ENCODE data around the gene BTBD1. TPM values are rescaled to one million over a fixed set of nuclear protein-coding genes. Genes with fewer than 3 reads are reported as not detected.

Gene BTBD1
- total RNA-seq, 1 experiment from 2014 or later: 83.9 TPM

DNA sequence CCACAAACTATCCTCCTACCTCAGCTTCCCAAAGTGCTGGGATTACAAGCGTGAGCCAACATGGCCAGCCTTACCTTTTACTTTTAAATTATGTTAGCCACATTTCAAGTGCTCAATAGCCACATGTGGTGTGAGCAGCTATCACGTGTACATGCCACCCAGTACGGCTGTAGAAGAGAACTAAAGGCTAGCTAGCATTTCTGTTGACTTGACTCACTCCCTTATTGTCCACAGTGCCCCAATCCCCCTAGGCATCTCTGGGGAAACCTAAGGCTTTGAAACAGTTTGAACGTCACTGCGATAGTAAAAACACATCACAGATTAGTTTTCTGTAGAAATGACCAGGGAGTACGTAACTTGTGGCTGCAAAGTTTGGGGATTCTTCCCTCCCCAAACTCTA, 67.6 kb downstream of the BTBD1 start:
- Histone ChIP-seq H4K20me1 (ENCODE audit: low read length) (no peaks in the 10 kb centered on the region), H3K9ac (ENCODE audit: low read length) (no peak overlapping the region), H3F3A (ENCODE audit: low read length, unreplicated experiment) (no peaks in the 10 kb centered on the region), H3K4me1 (ENCODE audit: insufficient read depth, low read length) (no peaks in the 10 kb centered on the region), H3K9me3 (ENCODE audit: low read length) (no peaks in the 10 kb centered on the region), H3K79me2 (ENCODE audit: low read length) (no peaks in the 10 kb centered on the region), H3K4me3 (ENCODE audit: low read length) (no peak overlapping the region), H3K27me3 (ENCODE audit: low read length) (no peaks in the 10 kb centered on the region), H3K36me3 (ENCODE audit: low read depth, low read length) (no peaks in the 10 kb centered on the region), H3K4me2 (ENCODE audit: low read length) (no peak overlapping the region), H3K9me2 (replicated peaks; ENCODE audit: low read length) (no peaks in the 10 kb centered on the region), H3K27ac (ENCODE audit: low read length) (no peak overlapping the region), H2AFZ (ENCODE audit: low read length) (no peak overlapping the region)
- DNase-seq (no peak), ATAC-seq (no peak)
- intact Hi-C loops (cut with micrococcal nuclease): no loop called here
- TF ChIP-seq, protein P1, sequence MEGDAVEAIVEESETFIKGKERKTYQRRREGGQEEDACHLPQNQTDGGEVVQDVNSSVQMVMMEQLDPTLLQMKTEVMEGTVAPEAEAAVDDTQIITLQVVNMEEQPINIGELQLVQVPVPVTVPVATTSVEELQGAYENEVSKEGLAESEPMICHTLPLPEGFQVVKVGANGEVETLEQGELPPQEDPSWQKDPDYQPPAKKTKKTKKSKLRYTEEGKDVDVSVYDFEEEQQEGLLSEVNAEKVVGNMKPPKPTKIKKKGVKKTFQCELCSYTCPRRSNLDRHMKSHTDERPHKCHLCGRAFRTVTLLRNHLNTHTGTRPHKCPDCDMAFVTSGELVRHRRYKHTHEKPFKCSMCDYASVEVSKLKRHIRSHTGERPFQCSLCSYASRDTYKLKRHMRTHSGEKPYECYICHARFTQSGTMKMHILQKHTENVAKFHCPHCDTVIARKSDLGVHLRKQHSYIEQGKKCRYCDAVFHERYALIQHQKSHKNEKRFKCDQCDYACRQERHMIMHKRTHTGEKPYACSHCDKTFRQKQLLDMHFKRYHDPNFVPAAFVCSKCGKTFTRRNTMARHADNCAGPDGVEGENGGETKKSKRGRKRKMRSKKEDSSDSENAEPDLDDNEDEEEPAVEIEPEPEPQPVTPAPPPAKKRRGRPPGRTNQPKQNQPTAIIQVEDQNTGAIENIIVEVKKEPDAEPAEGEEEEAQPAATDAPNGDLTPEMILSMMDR (conservative IDR thresholded peaks at IDR 0.05; ENCODE audit: low read depth, low read length): no peak
- no peak for TF ChIP-seq EZH2phosphoT487 (IDR thresholded peaks at IDR 0.05; ENCODE audit: borderline replicate concordance, low read length)
- no peak for TF ChIP-seq EZH2 (IDR thresholded peaks at IDR 0.05; ENCODE audit: low read length, unreplicated experiment)
- CTCF ChIA-PET: no interaction called here
- BruUV-seq (replicated peaks): no TSS peak
- POLR2A ChIA-PET (ENCODE audit: unreplicated experiment): no interaction called here

DNA sequence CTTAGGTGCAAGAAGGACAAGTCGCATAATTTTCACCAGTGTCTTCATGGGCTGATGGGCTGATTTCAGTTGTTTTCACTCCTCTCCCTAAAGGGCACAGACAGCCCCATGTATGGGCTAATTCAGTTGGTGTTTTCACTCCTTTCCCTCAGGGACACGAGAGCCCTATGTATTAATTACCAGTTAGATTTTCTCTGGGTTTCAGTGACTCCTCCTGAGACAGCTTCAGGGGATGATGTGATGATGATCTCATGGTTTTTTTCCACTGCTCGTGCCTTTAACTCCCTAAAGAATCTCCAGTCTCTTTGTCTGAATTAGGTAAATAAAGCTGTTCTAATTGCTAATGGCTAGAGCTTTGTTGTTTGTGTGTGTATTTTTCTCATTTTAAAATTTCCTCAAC, 71.1 kb downstream of the BTBD1 start:
- Histone ChIP-seq H3K4me2 (ENCODE audit: low read length) (no peak overlapping the region), H3K9me2 (replicated peaks; ENCODE audit: low read length) (no peaks in the 10 kb centered on the region), H3K4me1 (ENCODE audit: insufficient read depth, low read length) (no peaks in the 10 kb centered on the region), H3K9me3 (ENCODE audit: low read length) (no peaks in the 10 kb centered on the region), H3K4me3 (ENCODE audit: low read length) (no peak overlapping the region), H3K79me2 (ENCODE audit: low read length) (no peaks in the 10 kb centered on the region), H3K27me3 (ENCODE audit: low read length) (no peaks in the 10 kb centered on the region), H3F3A (ENCODE audit: low read length, unreplicated experiment) (no peaks in the 10 kb centered on the region), H4K20me1 (ENCODE audit: low read length) (no peaks in the 10 kb centered on the region), H3K36me3 (ENCODE audit: low read depth, low read length) (no peaks in the 10 kb centered on the region; the same call in 1 of the 2 replicates), H3K27ac (ENCODE audit: low read length) (no peak overlapping the region), H2AFZ (ENCODE audit: low read length) (no peak overlapping the region), H3K9ac (ENCODE audit: low read length) (no peak overlapping the region)
- no peak for ATAC-seq
- DNase-seq: no peak
- ChIA-PET CTCF (no interaction called here), POLR2A (ENCODE audit: unreplicated experiment) (interaction anchor here (0.6 kb wide), 1 partner anchor 80 kb away, joined by 5 read pairs; no protein-coding TSS in a partner anchor)
- intact Hi-C loops (cut with micrococcal nuclease): no loop called here
- TF ChIP-seq EZH2 (IDR thresholded peaks at IDR 0.05; ENCODE audit: low read length, unreplicated experiment): no peak
- TF ChIP-seq, protein P1 (conservative IDR thresholded peaks at IDR 0.05; ENCODE audit: low read depth, low read length): no peak
- TF ChIP-seq EZH2phosphoT487 (IDR thresholded peaks at IDR 0.05; ENCODE audit: borderline replicate concordance, low read length): no peak
- no TSS peak for BruUV-seq (replicated peaks)

DNA sequence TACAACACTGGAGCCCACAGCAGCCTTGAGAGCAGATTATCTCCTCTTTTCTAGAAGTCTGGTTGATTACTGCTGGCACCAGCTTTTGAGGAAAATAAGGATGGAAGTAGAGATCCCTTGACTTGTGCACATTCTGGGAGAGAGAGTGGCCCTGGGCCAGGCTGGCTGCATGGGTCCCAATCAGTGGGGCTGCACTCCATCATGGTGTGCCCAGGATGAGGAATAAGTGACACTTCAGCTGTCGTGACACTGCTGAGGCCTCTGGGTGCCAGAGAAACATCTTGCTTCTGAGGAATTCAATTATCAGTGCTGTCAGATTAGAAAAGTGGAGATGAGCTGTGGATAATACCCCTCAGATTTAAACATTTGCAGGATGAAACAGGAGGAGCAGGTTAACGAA, 72.0 kb downstream of the BTBD1 start:
- Histone ChIP-seq H3K4me2 (ENCODE audit: low read length) (no peak overlapping the region), H3F3A (ENCODE audit: low read length, unreplicated experiment) (no peaks in the 10 kb centered on the region), H3K4me3 (ENCODE audit: low read length) (no peak overlapping the region), H2AFZ (ENCODE audit: low read length) (no peak overlapping the region), H3K79me2 (ENCODE audit: low read length) (no peaks in the 10 kb centered on the region), H3K36me3 (ENCODE audit: low read depth, low read length) (peaks cover 3% of the 10 kb centered on the region), H3K9me2 (replicated peaks; ENCODE audit: low read length) (no peaks in the 10 kb centered on the region), H3K27ac (ENCODE audit: low read length) (no peak overlapping the region), H3K9ac (ENCODE audit: low read length) (no peak overlapping the region), H3K27me3 (ENCODE audit: low read length) (no peaks in the 10 kb centered on the region), H3K4me1 (ENCODE audit: insufficient read depth, low read length) (no peaks in the 10 kb centered on the region), H3K9me3 (ENCODE audit: low read length) (no peaks in the 10 kb centered on the region), H4K20me1 (ENCODE audit: low read length) (no peaks in the 10 kb centered on the region)
- TF ChIP-seq EZH2 (IDR thresholded peaks at IDR 0.05; ENCODE audit: low read length, unreplicated experiment) (no peak), EZH2phosphoT487 (IDR thresholded peaks at IDR 0.05; ENCODE audit: borderline replicate concordance, low read length) (no peak)
- TF ChIP-seq, protein P1 (conservative IDR thresholded peaks at IDR 0.05; ENCODE audit: low read depth, low read length): no peak
- BruUV-seq (replicated peaks): no TSS peak
- ChIA-PET CTCF (no interaction called here), POLR2A (ENCODE audit: unreplicated experiment) (interaction anchor here (0.6 kb wide), 1 partner anchor 143 kb away, joined by 3 read pairs; no protein-coding TSS in a partner anchor)
- intact Hi-C loops (cut with micrococcal nuclease): no loop called here
- ATAC-seq (no peak), DNase-seq (no peak)
